PFSK-1 (cell line): Measurements from ENCODE around the gene BMERB1.

Source experiments
- POLR2AphosphoS5 ChIP-seq: IDR thresholded peaks from 2 replicates; pipeline ENCODE4 v1.6.1; 2012; ENCODE audit warnings: low read depth, mild to moderate bottlenecking, control low read depth, low read length, moderate library complexity
- SIN3A ChIP-seq: IDR thresholded peaks from 2 replicates; pipeline ENCODE4 v1.6.1; 2012; ENCODE audit warnings: mild to moderate bottlenecking, low read length, moderate library complexity, borderline replicate concordance; ENCODE audit not compliant: insufficient read depth
- TAF1 ChIP-seq: IDR thresholded peaks from 2 replicates; pipeline ENCODE4 v1.6.1; 2012; ENCODE audit warnings: low read length, control low read depth, borderline replicate concordance; ENCODE audit not compliant: insufficient read depth
- TF ChIP-seq, protein P1 (sequence below), 2 experiments: IDR thresholded peaks; 2 replicates each; pipeline versions ENCODE4 v1.6.1 to v1.8.0; 2011 to 2012; ENCODE audit warnings: low read depth in 2 of 2, low read length in 2 of 2, control low read depth in 1 of 2, inconsistent platforms in 1 of 2, mild to moderate bottlenecking in 1 of 2, moderate library complexity in 1 of 2; ENCODE audit not compliant: insufficient read depth in 1 of 2

DNA sequence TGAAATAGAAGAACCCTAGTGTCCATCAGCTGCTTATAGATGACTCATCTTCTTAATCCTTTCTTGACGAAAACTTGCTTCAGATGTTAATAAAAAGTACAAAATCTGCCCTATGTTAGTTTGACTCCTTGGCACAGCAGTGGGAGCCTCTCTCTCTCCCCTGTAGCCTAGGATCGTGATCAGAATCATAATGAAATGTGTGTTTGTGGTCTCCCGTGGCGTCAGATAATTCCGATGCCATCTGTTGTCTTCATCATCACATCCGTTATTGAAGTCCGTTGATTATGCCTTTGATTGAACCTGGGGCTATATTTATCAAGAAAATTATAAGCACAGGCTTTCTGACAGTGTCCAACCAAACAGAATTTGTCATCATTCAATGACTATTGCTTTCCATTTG, 102.5 kb downstream of the BMERB1 start:
- TF ChIP-seq TAF1 (no peak), POLR2AphosphoS5 (no peak), SIN3A (no peak)
- TF ChIP-seq, protein P1, sequence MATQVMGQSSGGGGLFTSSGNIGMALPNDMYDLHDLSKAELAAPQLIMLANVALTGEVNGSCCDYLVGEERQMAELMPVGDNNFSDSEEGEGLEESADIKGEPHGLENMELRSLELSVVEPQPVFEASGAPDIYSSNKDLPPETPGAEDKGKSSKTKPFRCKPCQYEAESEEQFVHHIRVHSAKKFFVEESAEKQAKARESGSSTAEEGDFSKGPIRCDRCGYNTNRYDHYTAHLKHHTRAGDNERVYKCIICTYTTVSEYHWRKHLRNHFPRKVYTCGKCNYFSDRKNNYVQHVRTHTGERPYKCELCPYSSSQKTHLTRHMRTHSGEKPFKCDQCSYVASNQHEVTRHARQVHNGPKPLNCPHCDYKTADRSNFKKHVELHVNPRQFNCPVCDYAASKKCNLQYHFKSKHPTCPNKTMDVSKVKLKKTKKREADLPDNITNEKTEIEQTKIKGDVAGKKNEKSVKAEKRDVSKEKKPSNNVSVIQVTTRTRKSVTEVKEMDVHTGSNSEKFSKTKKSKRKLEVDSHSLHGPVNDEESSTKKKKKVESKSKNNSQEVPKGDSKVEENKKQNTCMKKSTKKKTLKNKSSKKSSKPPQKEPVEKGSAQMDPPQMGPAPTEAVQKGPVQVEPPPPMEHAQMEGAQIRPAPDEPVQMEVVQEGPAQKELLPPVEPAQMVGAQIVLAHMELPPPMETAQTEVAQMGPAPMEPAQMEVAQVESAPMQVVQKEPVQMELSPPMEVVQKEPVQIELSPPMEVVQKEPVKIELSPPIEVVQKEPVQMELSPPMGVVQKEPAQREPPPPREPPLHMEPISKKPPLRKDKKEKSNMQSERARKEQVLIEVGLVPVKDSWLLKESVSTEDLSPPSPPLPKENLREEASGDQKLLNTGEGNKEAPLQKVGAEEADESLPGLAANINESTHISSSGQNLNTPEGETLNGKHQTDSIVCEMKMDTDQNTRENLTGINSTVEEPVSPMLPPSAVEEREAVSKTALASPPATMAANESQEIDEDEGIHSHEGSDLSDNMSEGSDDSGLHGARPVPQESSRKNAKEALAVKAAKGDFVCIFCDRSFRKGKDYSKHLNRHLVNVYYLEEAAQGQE (IDR thresholded peaks at IDR 0.05; ENCODE audit: insufficient read depth in 1 of 2, low read depth in 2 of 2, low read length in 2 of 2) = no peak
